KMS-11 (cell line): ENCODE measurements around the gene UTS2B.
"Not testable (repeated sequence)": the region's sequence is repeated elsewhere in the genome, so short reads cannot be mapped to it uniquely, and the experiment has no call there.

Experiments
- H2AFZ ChIP-seq: fragments of 200-600 bp; sonication (generic); 2 replicates; pipeline ENCODE4 v1.6.1; 2016; ENCODE audit warnings: antibody characterized with exemption, mixed run types, low read depth
- H3K27ac ChIP-seq: fragments of 200-600 bp; sonication (generic); 2 replicates; pipeline ENCODE4 v1.6.1; 2016; ENCODE audit warnings: mild to moderate bottlenecking, mixed run types
- H3K27me3 ChIP-seq: fragments of 200-600 bp; sonication (generic); 2 replicates; pipeline ENCODE4 v1.6.1; 2017; ENCODE audit warnings: mild to moderate bottlenecking, low read depth, mixed run types, moderate library complexity; ENCODE audit not compliant: insufficient read depth
- H3K36me3 ChIP-seq: fragments of 200-600 bp; sonication (generic); 2 replicates; pipeline ENCODE4 v1.6.1; 2017; ENCODE audit warnings: mild to moderate bottlenecking, mixed run types; ENCODE audit not compliant: insufficient read depth
- H3K4me1 ChIP-seq: fragments of 200-600 bp; sonication (generic); 2 replicates; pipeline ENCODE4 v1.6.1; 2016; ENCODE audit warnings: mild to moderate bottlenecking, low read depth, mixed run types; ENCODE audit not compliant: poor library complexity, severe bottlenecking
- H3K4me2 ChIP-seq: fragments of 200-600 bp; sonication (generic); 2 replicates; pipeline ENCODE4 v1.7.0; 2016; ENCODE audit warnings: mild to moderate bottlenecking, mixed run types
- H3K4me3 ChIP-seq: fragments of 200-600 bp; sonication (generic); IDR thresholded peaks from 2 replicates; pipeline ENCODE4 v1.6.1; 2017; ENCODE audit warnings: low read depth, low read length, mixed read lengths; ENCODE audit not compliant: insufficient read depth
- H3K79me2 ChIP-seq: fragments of 200-600 bp; sonication (generic); 2 replicates; pipeline ENCODE4 v1.6.1; 2016; ENCODE audit warnings: low read depth, mixed run types; ENCODE audit not compliant: insufficient read depth
- H3K9ac ChIP-seq: fragments of 200-600 bp; sonication (generic); 2 replicates; pipeline ENCODE4 v1.6.1; 2016; ENCODE audit warnings: mild to moderate bottlenecking, mixed run types
- H4K20me1 ChIP-seq: fragments of 200-600 bp; sonication (generic); 2 replicates; pipeline ENCODE4 v1.6.1; 2016; ENCODE audit warnings: mild to moderate bottlenecking, mixed run types; ENCODE audit not compliant: insufficient read depth
- CTCF ChIP-seq: fragments of 200-600 bp; sonication (generic); conservative IDR thresholded peaks from 2 replicates; pipeline ENCODE4 v1.6.1; 2017; ENCODE audit warnings: low read depth, mild to moderate bottlenecking, antibody characterized with exemption, low read length, moderate library complexity, mixed read lengths

The UTS2B gene

GRCh38 chr3:191282251-191283185 lies 47.8 kb downstream of the UTS2B start:
- Histone ChIP-seq H3K79me2 (no peaks in the 10 kb centered on the region), H2AFZ (no peak overlapping the region), H3K4me3 (no peak overlapping the region), H3K27me3 (no peaks in the 10 kb centered on the region), H3K4me2 (no peak overlapping the region), H3K27ac (no peak overlapping the region), H3K36me3 (no peaks in the 10 kb centered on the region), H3K9ac (no peak overlapping the region), H4K20me1 (no peaks in the 10 kb centered on the region), H3K4me1 (no peaks in the 10 kb centered on the region)
- TF ChIP-seq CTCF = no peak

GRCh38 chr3:191280882-191281281 lies 49.4 kb downstream of the UTS2B start:
- Histone ChIP-seq H3K36me3 (no peaks in the 10 kb centered on the region), H2AFZ (no peak overlapping the region), H3K27me3 (no peaks in the 10 kb centered on the region), H3K4me3 (no peak overlapping the region), H3K9ac (no peak overlapping the region), H3K4me1 (no peaks in the 10 kb centered on the region), H4K20me1 (no peaks in the 10 kb centered on the region), H3K4me2 (no peak overlapping the region), H3K27ac (no peak overlapping the region), H3K79me2 (no peaks in the 10 kb centered on the region)
- TF ChIP-seq CTCF = no peak

- H3K36me3 ChIP-seq = no peaks in the 10 kb centered on the region
- H3K4me2 ChIP-seq = no peak overlapping the region
- no peak overlapping the region for H3K9ac ChIP-seq
- no peaks in the 10 kb centered on the region for H3K79me2 ChIP-seq
- no peaks in the 10 kb centered on the region for H3K27me3 ChIP-seq
- H4K20me1 ChIP-seq = no peaks in the 10 kb centered on the region
- H3K27ac ChIP-seq = no peak overlapping the region
- no peak overlapping the region for H3K4me3 ChIP-seq
- no peaks in the 10 kb centered on the region for H3K4me1 ChIP-seq
- no peak for TF ChIP-seq CTCF
- no peak overlapping the region for H2AFZ ChIP-seq
These were observed 50.2 kb downstream of the UTS2B start for GRCh38 chr3:191280111-191280510.

- Histone ChIP-seq H3K9ac (no peak overlapping the region), H3K36me3 (no peaks in the 10 kb centered on the region), H2AFZ (no peak overlapping the region), H3K4me2 (no peak overlapping the region), H3K79me2 (no peaks in the 10 kb centered on the region), H4K20me1 (no peaks in the 10 kb centered on the region), H3K27me3 (no peaks in the 10 kb centered on the region), H3K27ac (no peak overlapping the region), H3K4me3 (no peak overlapping the region), H3K4me1 (no peaks in the 10 kb centered on the region)
- no peak for TF ChIP-seq CTCF
These were observed 54.6 kb downstream of the UTS2B start for GRCh38 chr3:191275751-191276150.

GRCh38 chr3:191275244-191275643 lies 55.1 kb downstream of the UTS2B start:
- not testable (repeated sequence) for H3K4me2 ChIP-seq, H2AFZ ChIP-seq, H3K27me3 ChIP-seq, H3K27ac ChIP-seq, H3K4me3 ChIP-seq, H3K9ac ChIP-seq, H3K4me1 ChIP-seq, H3K79me2 ChIP-seq, H4K20me1 ChIP-seq, H3K36me3 ChIP-seq
